Spleen (tissue), 11 donors: ENCODE data around the gene RASSF4. TPM values are rescaled to one million over a fixed set of nuclear protein-coding genes. Genes with fewer than 3 reads are reported as not detected.

ENCODE experiments used
- DNase-seq: peaks from one replicate; pipeline ENCODE4 v3.0.0-alpha.2; 2020
- H3K27ac ChIP-seq, 8 donors: fragments of 200-600 bp; sonication (generic) in 7 of 8; 1 replicate in 4 of 8; 2 replicates in 4 of 8; pipeline versions ENCODE4 v1.5.0 to v1.8.0; 2016 to 2021; ENCODE audit warnings: inconsistent platforms in 4 of 8, mild to moderate bottlenecking in 4 of 8, moderate library complexity in 1 of 8
- H3K27me3 ChIP-seq, 7 donors: fragments of 200-600 bp; sonication (generic) in 6 of 7; replicated peaks in 1 of 7; 1 replicate in 4 of 7; 2 replicates in 3 of 7; pipeline versions ENCODE4 v1.5.0 to v1.8.0; 2016 to 2021; ENCODE audit warnings: inconsistent platforms in 3 of 7, mild to moderate bottlenecking in 1 of 7
- H3K36me3 ChIP-seq, 6 donors: fragments of 200-600 bp; sonication (generic) in 5 of 6; 1 replicate in 4 of 6; 2 replicates in 2 of 6; pipeline versions ENCODE4 v1.5.0 to v1.8.0; 2016 to 2021; ENCODE audit warnings: inconsistent platforms in 2 of 6
- H3K4me1 ChIP-seq, 6 donors: fragments of 200-600 bp; sonication (generic) in 5 of 6; 1 replicate in 3 of 6; 2 replicates in 3 of 6; pipeline versions ENCODE4 v1.5.0 to v1.8.0; 2016 to 2021; ENCODE audit warnings: inconsistent platforms in 3 of 6
- H3K4me3 ChIP-seq, 8 donors: fragments of 200-600 bp; sonication (generic) in 7 of 8; 1 replicate in 4 of 8; 2 replicates in 4 of 8; pipeline versions ENCODE4 v1.5.0 to v1.8.0; 2016 to 2021; ENCODE audit warnings: inconsistent platforms in 4 of 8, mild to moderate bottlenecking in 4 of 8, moderate library complexity in 2 of 8
- H3K9me3 ChIP-seq, 8 donors: fragments of 200-600 bp; sonication (generic) in 7 of 8; 1 replicate in 4 of 8; 2 replicates in 4 of 8; pipeline versions ENCODE4 v1.5.0 to v1.8.0; 2016 to 2021; ENCODE audit warnings: inconsistent platforms in 4 of 8
- POLR2A ChIP-seq, 3 donors: fragments of 450-650 bp; IDR thresholded peaks; one replicate each; pipeline ENCODE4 v1.5.1; 2017; ENCODE audit warnings: antibody characterized with exemption in 3 of 3, mild to moderate bottlenecking in 1 of 3
- POLR2AphosphoS5 ChIP-seq, 3 donors: sonication (generic); formaldehyde crosslinking; IDR thresholded peaks; one replicate each; pipeline ENCODE4 v1.5.1; 2017; ENCODE audit warnings: antibody characterized with exemption in 3 of 3
- WGBS, 5 donors: extraction: QIAGEN DNeasy Blood & Tissue Kit in 3 of 5; methylation state at CpG; one replicate each; pipeline versions ENCODE4 v1.1.5 to v1.1.7; 2013 to 2018; 5-methylcytosine and 5-hydroxymethylcytosine counted together
- intact Hi-C: fragments of 100-400 bp; cut with DNase I; formaldehyde crosslinking; loops from one replicate; pipeline ENCODE4 v1.15.0; 2023; ENCODE audit warnings: low total_unique reads
- polyA plus RNA-seq, 3 donors: library from polyadenylated mRNA; stranded (reverse); fragments of 200-250 nt; gene quantifications; one replicate each; pipeline ENCODE4 v1.2.1, GENCODE V29; 2013
- total RNA-seq, 7 donors: library from RNA; depleted of rRNA in 3 of 7; stranded (reverse); fragments of >200 nt in 3 of 7; fragmentation: NEBNext Ultra II Directional in 4 of 7; extraction: Animal tissue kit (Norgen Biotek cat#: 25700) in 4 of 7; gene quantifications; one replicate each; pipeline versions ENCODE4 v1.1.0 to v1.2.1, GENCODE V29; 2016 to 2021
- TF ChIP-seq, protein P1 (sequence below), 11 experiments: fragments of 200-600 bp in 7 of 11; fragments of 450-650 bp in 4 of 11; sonication (generic) in 4 of 11; IDR thresholded peaks in 8 of 11; conservative IDR thresholded peaks in 3 of 11; 1 replicate in 7 of 11; 2 replicates in 4 of 11; pipeline versions ENCODE4 v1.4.0 to v1.8.0; 2016 to 2021; ENCODE audit warnings: antibody characterized with exemption in 11 of 11, inconsistent platforms in 4 of 11, mild to moderate bottlenecking in 1 of 11
- donor health status: healthy with polysubstance abuse.
- donor health status: DM: no; HTN: no; CAD: no; lungs with moderate emphysema.
- donor health status: DM: no; HTN: no; CAD: no.
- donor health status: Bipolar disorder and iron deficiency.
- donor health status: healthy.
- donor health status: DM: no; HTN: no; CAD: no.
- donor health status: DM: yes; HTN: yes; CAD: no.

RASSF4 gene
- total and polyA plus RNA-seq, 10 donors = 36.7 to 96.2 (median 73.5) TPM

DNA sequence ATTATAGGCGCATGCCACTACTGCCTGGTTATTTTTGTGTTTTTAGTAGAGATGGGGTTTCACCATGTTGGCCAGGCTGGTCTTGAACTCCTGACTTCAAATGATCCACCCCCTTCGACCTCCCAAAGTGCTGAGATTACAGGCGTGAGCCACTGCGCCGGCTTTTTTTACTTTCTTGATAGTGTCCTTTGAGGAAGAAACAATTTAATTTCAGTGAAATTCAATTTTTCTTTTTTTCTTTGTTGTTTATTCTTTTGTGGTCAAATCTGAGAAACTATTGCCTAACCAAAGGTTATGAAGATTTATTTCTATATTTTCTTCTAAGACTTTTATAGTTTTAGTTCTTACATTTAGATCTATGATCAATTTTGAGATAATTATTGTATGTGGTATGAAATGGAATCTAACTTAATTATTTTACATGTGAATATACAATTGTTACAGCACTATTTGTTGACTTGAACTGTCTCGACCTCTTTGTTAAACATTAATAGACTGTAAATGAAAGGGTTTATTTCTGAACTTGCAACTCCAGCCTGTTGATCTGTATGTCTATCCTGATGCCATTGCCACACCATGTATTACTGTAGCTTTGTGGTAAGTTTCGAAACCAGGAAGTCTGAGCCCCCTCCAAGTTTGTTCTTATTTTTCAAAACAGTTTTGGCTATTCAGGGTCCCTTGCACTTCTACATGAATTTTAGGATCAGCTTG lies 19.8 kb upstream of the RASSF4 start:
- Histone ChIP-seq H3K9me3 (peaks cover 0 to 14% (median 10%) of the 10 kb centered on the region in 8 donors), H3K4me1 (peaks cover 0 to 34% (median 12%) of the 10 kb centered on the region in 6 donors), H3K27me3 (no peaks in the 10 kb centered on the region), H3K4me3 (no peak overlapping the region), H3K27ac (peak overlapping the region in 2 of 8 donors; percentile 10 to 26), H3K36me3 (no peaks in the 10 kb centered on the region)
- no peak for TF ChIP-seq POLR2A (IDR thresholded peaks at IDR 0.05)
- no peak for TF ChIP-seq POLR2AphosphoS5 (IDR thresholded peaks at IDR 0.05)
- TF ChIP-seq, protein P1, sequence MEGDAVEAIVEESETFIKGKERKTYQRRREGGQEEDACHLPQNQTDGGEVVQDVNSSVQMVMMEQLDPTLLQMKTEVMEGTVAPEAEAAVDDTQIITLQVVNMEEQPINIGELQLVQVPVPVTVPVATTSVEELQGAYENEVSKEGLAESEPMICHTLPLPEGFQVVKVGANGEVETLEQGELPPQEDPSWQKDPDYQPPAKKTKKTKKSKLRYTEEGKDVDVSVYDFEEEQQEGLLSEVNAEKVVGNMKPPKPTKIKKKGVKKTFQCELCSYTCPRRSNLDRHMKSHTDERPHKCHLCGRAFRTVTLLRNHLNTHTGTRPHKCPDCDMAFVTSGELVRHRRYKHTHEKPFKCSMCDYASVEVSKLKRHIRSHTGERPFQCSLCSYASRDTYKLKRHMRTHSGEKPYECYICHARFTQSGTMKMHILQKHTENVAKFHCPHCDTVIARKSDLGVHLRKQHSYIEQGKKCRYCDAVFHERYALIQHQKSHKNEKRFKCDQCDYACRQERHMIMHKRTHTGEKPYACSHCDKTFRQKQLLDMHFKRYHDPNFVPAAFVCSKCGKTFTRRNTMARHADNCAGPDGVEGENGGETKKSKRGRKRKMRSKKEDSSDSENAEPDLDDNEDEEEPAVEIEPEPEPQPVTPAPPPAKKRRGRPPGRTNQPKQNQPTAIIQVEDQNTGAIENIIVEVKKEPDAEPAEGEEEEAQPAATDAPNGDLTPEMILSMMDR (IDR thresholded peaks at IDR 0.05 in 8 of 11, conservative IDR thresholded peaks at IDR 0.05 in 3 of 11) = no peak
- 71 to 87% (median 82%) methylated on average over 7 of the region's 7 CpGs for WGBS, 5 donors
- no peak for DNase-seq
- intact Hi-C loops = no loop called here

DNA sequence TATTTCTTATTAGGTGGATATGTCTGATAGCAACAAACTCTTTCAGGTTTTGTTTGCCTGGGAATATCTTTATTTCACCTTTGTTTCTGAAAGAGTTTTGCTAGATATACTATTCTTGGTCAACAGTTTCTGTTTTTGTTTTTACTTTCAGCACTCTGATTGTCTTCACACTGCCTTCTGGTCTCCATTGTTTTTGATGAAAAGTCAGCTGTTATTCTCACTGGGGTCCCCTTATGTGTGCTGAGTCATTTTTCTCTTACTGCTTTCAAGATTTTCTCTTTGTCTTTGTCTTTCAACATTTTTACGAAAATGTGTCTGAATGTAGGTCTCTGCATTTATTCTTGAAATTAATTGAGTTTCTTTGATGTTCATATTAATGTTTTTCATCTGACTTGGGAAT lies 15.2 kb upstream of the RASSF4 start:
- no peak for DNase-seq
- intact Hi-C loops = no loop called here
- Histone ChIP-seq H3K4me3 (no peak overlapping the region), H3K9me3 (peaks cover 0 to 23% (median 12%) of the 10 kb centered on the region in 8 donors), H3K4me1 (peaks cover 5 to 39% (median 22%) of the 10 kb centered on the region in 6 donors), H3K36me3 (no peaks in the 10 kb centered on the region), H3K27ac (no peak overlapping the region), H3K27me3 (no peaks in the 10 kb centered on the region)
- TF ChIP-seq POLR2A (IDR thresholded peaks at IDR 0.05) = no peak
- TF ChIP-seq, protein P1 (IDR thresholded peaks at IDR 0.05 in 8 of 11, conservative IDR thresholded peaks at IDR 0.05 in 3 of 11) = no peak
- TF ChIP-seq POLR2AphosphoS5 (IDR thresholded peaks at IDR 0.05) = no peak
- 0 to 90% (median 47%) methylated on average over 1 of the region's 1 CpG for WGBS, 5 donors

DNA sequence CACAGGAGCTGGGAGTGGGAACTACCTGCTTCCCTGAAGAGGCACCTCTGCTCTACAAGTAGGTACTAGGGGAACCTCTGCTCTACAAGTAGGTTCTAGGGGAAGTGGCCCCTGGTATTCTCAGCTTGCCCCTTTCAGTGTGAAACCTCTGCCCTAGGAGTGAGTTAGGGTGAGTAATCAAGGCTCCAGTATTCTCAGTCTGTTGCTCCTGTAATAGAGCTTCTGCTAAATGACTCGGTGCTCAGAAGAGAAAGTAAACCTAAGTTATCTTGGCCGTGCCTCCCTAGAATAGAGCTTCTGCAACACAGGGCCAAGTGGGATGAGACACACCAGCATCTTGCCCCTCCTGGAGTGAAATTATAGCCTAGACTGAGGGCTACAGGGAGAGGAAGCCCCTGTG lies 13.4 kb upstream of the RASSF4 start:
- intact Hi-C loops = no loop called here
- DNase-seq = peak; percentile 7
- Histone ChIP-seq H3K27me3 (no peaks in the 10 kb centered on the region), H3K9me3 (peaks cover 0 to 23% (median 12%) of the 10 kb centered on the region in 8 donors), H3K36me3 (no peaks in the 10 kb centered on the region), H3K4me3 (no peak overlapping the region), H3K27ac (peak overlapping the region in 1 of 8 donors; percentile 7), H3K4me1 (peaks cover 9 to 47% (median 29%) of the 10 kb centered on the region in 6 donors)
- WGBS, 5 donors = 48 to 73% (median 54%) methylated on average over 2 of the region's 2 CpGs
- no peak for TF ChIP-seq POLR2A (IDR thresholded peaks at IDR 0.05)
- TF ChIP-seq POLR2AphosphoS5 (IDR thresholded peaks at IDR 0.05) = no peak
- TF ChIP-seq, protein P1 (IDR thresholded peaks at IDR 0.05 in 8 of 11, conservative IDR thresholded peaks at IDR 0.05 in 3 of 11) = no peak

DNA sequence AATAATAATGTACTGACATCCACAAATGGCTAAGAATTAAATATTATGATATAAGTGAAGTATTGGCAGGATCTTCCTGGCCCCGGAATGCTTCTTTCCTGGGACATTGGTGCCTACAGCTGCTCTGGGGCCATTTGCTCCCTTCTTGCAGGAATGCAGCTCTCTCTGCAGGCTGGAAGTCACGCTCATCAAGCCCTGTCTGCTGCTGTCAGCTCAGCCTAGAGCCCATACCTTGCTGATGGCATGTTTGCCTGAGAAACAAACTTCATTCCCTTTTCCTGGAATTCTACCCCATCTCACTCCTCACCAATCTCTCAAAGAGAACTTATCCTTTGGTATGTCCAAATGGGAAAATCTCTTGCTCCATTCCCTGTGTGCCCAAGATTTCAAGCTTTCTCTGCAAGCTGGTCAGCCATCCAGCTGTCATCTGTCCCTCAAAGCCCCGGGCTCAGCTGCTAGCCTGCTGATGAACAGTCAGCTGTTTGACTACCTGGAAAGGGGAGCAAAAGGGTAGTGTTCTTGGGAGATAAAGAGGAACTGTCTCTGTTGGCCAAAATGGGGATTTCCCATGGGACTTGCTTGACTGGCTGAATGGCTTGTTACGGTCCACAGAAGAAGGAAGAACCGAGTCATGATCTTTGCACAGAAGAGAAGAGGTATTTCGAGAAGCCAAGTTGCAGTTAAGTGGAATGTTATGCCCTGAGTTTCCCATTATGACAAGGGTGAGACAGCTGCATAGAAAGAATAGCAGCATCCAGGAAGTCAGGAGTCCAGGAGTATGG lies 12.0 kb upstream of the RASSF4 start:
- TF ChIP-seq, protein P1 (IDR thresholded peaks at IDR 0.05 in 8 of 11, conservative IDR thresholded peaks at IDR 0.05 in 3 of 11) = no peak
- peak in 1 of 3 donors; percentile 31 for TF ChIP-seq POLR2AphosphoS5 (IDR thresholded peaks at IDR 0.05)
- no peaks in the 10 kb centered on the region for H3K27me3 ChIP-seq
- peak; percentile 58 for DNase-seq
- no peak overlapping the region for H3K4me3 ChIP-seq
- no peaks in the 10 kb centered on the region for H3K36me3 ChIP-seq
- 52 to 71% (median 57%) methylated on average over 6 of the region's 6 CpGs for WGBS, 5 donors
- intact Hi-C loops = no loop called here
- peaks cover 0 to 23% (median 12%) of the 10 kb centered on the region in 8 donors for H3K9me3 ChIP-seq
- H3K27ac ChIP-seq = peak overlapping the region in 2 of 8 donors; percentile 31 to 36
- peaks cover 9 to 47% (median 29%) of the 10 kb centered on the region in 6 donors for H3K4me1 ChIP-seq
